HepG2 (cell line): ENCODE measurements around the gene MFSD11. TPM values are rescaled to one million over a fixed set of nuclear protein-coding genes. Genes with fewer than 3 reads are reported as not detected.

Experiments used
- ATAC-seq: fragments of 200-7000 bp; cut with Tn5 transposase; 3 replicates; pipeline ENCODE4 v1.9.1; 2020; ENCODE audit warnings: mild to moderate bottlenecking, moderate library complexity
- BruUV-seq: library from RNA; stranded (reverse); fragments of 400-500 nt; replicated peaks from 2 replicates; lab custom pipeline; 2021; lab: Mats Ljungman, UMichigan
- CTCF ChIA-PET: fragments of 300-600 bp; formaldehyde crosslinking; extraction: SDS; loops from one replicate; lab custom pipeline; 2021; ENCODE audit warnings: low total read pairs, inconsistent platforms, low intra/inter-chr PET ratio; lab: Yijun Ruan, JAX
- POLR2A ChIA-PET: fragments of 350-600 bp; sonication (Branson Sonifier 250); formaldehyde crosslinking; loops from one replicate; lab custom pipeline; 2020; ENCODE audit warnings: antibody characterized with exemption, inconsistent platforms; lab: Yijun Ruan, JAX
- DNase-seq: peaks from one replicate; pipeline ENCODE4 v3.0.0-alpha.2; 2015; ENCODE audit warnings: low spot score
- FAIRE-seq: peaks from 3 replicates; lab custom pipeline; 2011; peaks lifted over from hg19 to GRCh38; lab: Jason Lieb, UNC
- H2AFZ ChIP-seq: one replicate; pipeline ENCODE4 v1.6.1; 2011; ENCODE audit warnings: low read length, inconsistent platforms
- H3K27ac ChIP-seq: fragments of 300-600 bp; 3 replicates; pipeline ENCODE4 v1.8.0; 2011; ENCODE audit warnings: mixed run types, mild to moderate bottlenecking, mixed read lengths, low read length, inconsistent platforms; ENCODE audit not compliant: insufficient read depth; ENCODE audit errors: extremely low read length
- H3K27me3 ChIP-seq, 2 experiments: fragments of 200-600 bp in 1 of 2; 2 replicates in 1 of 2; 3 replicates in 1 of 2; pipeline versions ENCODE4 v1.6.0 to v1.8.0; 2011; ENCODE audit warnings: low read length in 2 of 2, mild to moderate bottlenecking in 2 of 2, moderate library complexity in 2 of 2, inconsistent platforms in 1 of 2; ENCODE audit not compliant: insufficient read depth in 2 of 2, control insufficient read depth in 1 of 2
- H3K36me3 ChIP-seq, 2 experiments: fragments of 200-600 bp in 1 of 2; replicated peaks in 1 of 2; 2 replicates in 1 of 2; 3 replicates in 1 of 2; pipeline versions ENCODE4 v1.5.1 to v1.8.0; 2011; ENCODE audit warnings: low read length in 2 of 2, inconsistent platforms in 1 of 2; ENCODE audit not compliant: insufficient read depth in 2 of 2, control insufficient read depth in 1 of 2
- H3K4me1 ChIP-seq: 2 replicates; pipeline ENCODE4 v1.5.1; 2012; ENCODE audit warnings: low read length, inconsistent platforms; ENCODE audit not compliant: insufficient read depth
- H3K4me2 ChIP-seq: 2 replicates; pipeline ENCODE4 v1.6.0; 2011; ENCODE audit warnings: low read depth, low read length, inconsistent platforms
- H3K4me3 ChIP-seq, 3 experiments: fragments of 200-600 bp in 1 of 3; sonication (generic), shearing (Covaris generic) in 1 of 3; replicated peaks in 1 of 3; 2 replicates each; pipeline ENCODE4 v1.5.1; 2011 to 2016; ENCODE audit warnings: low read length in 3 of 3, inconsistent platforms in 2 of 3, low read depth in 2 of 3, mild to moderate bottlenecking in 2 of 3, control low read depth in 1 of 3, mixed read lengths in 1 of 3; ENCODE audit not compliant: insufficient read depth in 1 of 3
- H3K79me2 ChIP-seq: one replicate; pipeline ENCODE4 v1.6.1; 2011; ENCODE audit warnings: low read length, inconsistent platforms; ENCODE audit not compliant: insufficient read depth
- H3K9ac ChIP-seq: 2 replicates; pipeline ENCODE4 v1.6.0; 2011; ENCODE audit warnings: mild to moderate bottlenecking, low read depth, low read length, inconsistent platforms; ENCODE audit not compliant: insufficient read depth
- H3K9me3 ChIP-seq: 2 replicates; pipeline ENCODE4 v1.5.1; 2012; ENCODE audit warnings: mild to moderate bottlenecking, low read length
- H4K20me1 ChIP-seq: 2 replicates; pipeline ENCODE4 v1.6.0; 2011; ENCODE audit warnings: inconsistent platforms, mild to moderate bottlenecking, low read length, moderate library complexity; ENCODE audit not compliant: insufficient read depth
- ATF5 ChIP-seq: sonication (generic); formaldehyde crosslinking; IDR thresholded peaks from 2 replicates; pipeline ENCODE4 v1.4.0; 2020; ENCODE audit warnings: mild to moderate bottlenecking, low read depth, missing genetic modification reagents
- CEBPB ChIP-seq: IDR thresholded peaks from 2 replicates; pipeline ENCODE4 v1.6.1; 2011; ENCODE audit warnings: low read depth, low read length, improper control_type of control experiment, borderline replicate concordance
- GABPA ChIP-seq, 2 experiments: IDR thresholded peaks; 2 replicates each; pipeline ENCODE4 v1.6.1; 2011 to 2016; ENCODE audit warnings: low read depth in 2 of 2, low read length in 1 of 2, missing biosample characterization in 1 of 2, missing genetic modification characterization in 1 of 2
- HHEX ChIP-seq: IDR thresholded peaks from 2 replicates; pipeline ENCODE4 v1.6.1; 2016; ENCODE audit warnings: control low read depth
- MIER3 ChIP-seq: IDR thresholded peaks from 2 replicates; pipeline ENCODE4 v1.6.1; 2016; ENCODE audit warnings: missing compliant biosample characterization, borderline replicate concordance
- MTA1 ChIP-seq: sonication (generic); formaldehyde crosslinking; IDR thresholded peaks from 2 replicates; pipeline ENCODE4 v1.4.0; 2020; ENCODE audit warnings: missing genetic modification reagents, mild to moderate bottlenecking, borderline replicate concordance
- RXRB ChIP-seq: IDR thresholded peaks from 2 replicates; pipeline ENCODE4 v1.6.1; 2016; ENCODE audit warnings: borderline replicate concordance, missing genetic modification reagents, missing compliant biosample characterization
- TAF1 ChIP-seq: sonication (generic); formaldehyde crosslinking; IDR thresholded peaks from 2 replicates; pipeline ENCODE4 v1.4.0; 2020; ENCODE audit warnings: missing genetic modification reagents
- USF2 ChIP-seq, 2 experiments: sonication (generic) in 1 of 2; formaldehyde crosslinking in 1 of 2; IDR thresholded peaks; 2 replicates each; pipeline versions ENCODE4 v1.5.1 to v1.6.1; 2011 to 2020; ENCODE audit warnings: borderline replicate concordance in 1 of 2, low read depth in 1 of 2, low read length in 1 of 2, mild to moderate bottlenecking in 1 of 2, missing genetic modification reagents in 1 of 2, moderate library complexity in 1 of 2
- ZFP91 ChIP-seq: sonication (generic); formaldehyde crosslinking; IDR thresholded peaks from 2 replicates; pipeline ENCODE4 v1.9.0; 2022; ENCODE audit warnings: missing genetic modification reagents, mild to moderate bottlenecking, borderline replicate concordance
- ZMYM4 ChIP-seq: sonication (generic); formaldehyde crosslinking; IDR thresholded peaks from 2 replicates; pipeline ENCODE4 v1.8.1; 2023; ENCODE audit warnings: mild to moderate bottlenecking, missing genetic modification reagents
- ZNF225 ChIP-seq: sonication (generic); formaldehyde crosslinking; IDR thresholded peaks from 2 replicates; pipeline ENCODE4 v1.4.0; 2020; ENCODE audit warnings: mild to moderate bottlenecking, missing genetic modification reagents
- ZNF263 ChIP-seq: sonication (generic); formaldehyde crosslinking; IDR thresholded peaks from 2 replicates; pipeline ENCODE4 v1.4.0; 2020; ENCODE audit warnings: missing genetic modification reagents
- ZNF556 ChIP-seq: sonication (generic); formaldehyde crosslinking; IDR thresholded peaks from 2 replicates; pipeline ENCODE4 v1.4.0; 2020; ENCODE audit warnings: mild to moderate bottlenecking, missing genetic modification reagents, borderline replicate concordance
- ZNF75D ChIP-seq: sonication (generic); formaldehyde crosslinking; IDR thresholded peaks from 2 replicates; pipeline ENCODE4 v1.8.1; 2023; ENCODE audit warnings: missing genetic modification reagents, mild to moderate bottlenecking, borderline replicate concordance
- WGBS: methylation state at CpG from one replicate; pipeline ENCODE4 v1.1.6; 2017; ENCODE audit warnings: low lambda C conversion rate; 5-methylcytosine and 5-hydroxymethylcytosine counted together
- in situ Hi-C: cut with HindIII; loops from 2 replicates; pipeline ENCODE4 v1.10.0; 2017; ENCODE audit warnings: low pct_unique_long_range_greater_than_20kb; ENCODE audit not compliant: extremely low pct_ligation_motif_present
- intact Hi-C: fragments of 100-400 bp; cut with micrococcal nuclease; formaldehyde crosslinking; loops from one replicate; pipeline ENCODE4 v1.10.0; 2022; ENCODE audit not compliant: unreplicated experiment
- polyA plus RNA-seq, 8 experiments: library from polyadenylated mRNA; depleted of rRNA in 3 of 8; stranded (reverse) in 7 of 8; unstranded in 1 of 8; fragments of >200 nt; fragmentation: Illumina TruSeq in 4 of 8; extraction: Trizol in 4 of 8; gene quantifications; 2 replicates each; pipeline versions ENCODE4 v1.2.1 to v1.2.3, GENCODE V29; 2011 to 2016; ENCODE audit warnings: low read depth in 4 of 8, missing spikeins in 1 of 8, mixed read lengths in 1 of 8; ENCODE audit not compliant: insufficient read depth in 1 of 8
- total RNA-seq, 5 experiments: library from RNA; depleted of rRNA; stranded (reverse); fragments of >200 nt; fragmentation: Illumina TruSeq; extraction: Trizol; gene quantifications; 2 replicates each; pipeline ENCODE4 v1.2.3, GENCODE V29; 2016; ENCODE audit warnings: low read depth in 1 of 5

Gene MFSD11
- total and polyA plus RNA-seq, 2 of the 13 experiments (the other 11 are each of a cell fraction or from before 2014, with no cell fraction given) = 26.1 to 36.3 TPM

GRCh38 chr17:76812263-76812662 is 74.3 kb downstream of the MFSD11 start:
- no peak for DNase-seq
- ChIA-PET POLR2A (no interaction called here), CTCF (no interaction called here)
- Histone ChIP-seq H3K27ac (no peak overlapping the region), H3K27me3 (peaks cover 6 to 15% of the 10 kb centered on the region in 2 experiments; a peak in 4 of 5 replicates), H2AFZ (no peak overlapping the region), H3K79me2 (no peaks in the 10 kb centered on the region), H3K4me3 (no peak overlapping the region), H3K36me3 (no peaks in the 10 kb centered on the region), H3K4me1 (no peaks in the 10 kb centered on the region), H3K9me3 (no peaks in the 10 kb centered on the region), H4K20me1 (no peaks in the 10 kb centered on the region), H3K4me2 (no peak overlapping the region), H3K9ac (no peak overlapping the region)
- WGBS = 15% methylated on average over 3 of the region's 4 CpGs
- no peak for FAIRE-seq
- ATAC-seq = no peak
- no TSS peak for BruUV-seq
- intact Hi-C loops (no loop called here), in situ Hi-C loops (no loop called here)
- no peak for TF ChIP-seq USF2 (IDR thresholded peaks at IDR 0.05; ENCODE audit: low read depth, low read length)
- no peak for TF ChIP-seq USF2 (CRISPR knock-in tag; IDR thresholded peaks at IDR 0.05; ENCODE audit: borderline replicate concordance)
- TF ChIP-seq RXRB (CRISPR knock-in tag) = no peak
- no peak for TF ChIP-seq MTA1 (CRISPR knock-in tag)
- no peak for TF ChIP-seq ZMYM4
- no peak for TF ChIP-seq TAF1 (CRISPR knock-in tag)
- TF ChIP-seq ZNF556 (CRISPR knock-in tag) = no peak
- TF ChIP-seq CEBPB = peak; percentile 74
- TF ChIP-seq ZNF225 (CRISPR knock-in tag) = no peak
- no peak for TF ChIP-seq MIER3
- TF ChIP-seq ZNF75D (CRISPR knock-in tag) = no peak
- no peak for TF ChIP-seq HHEX (CRISPR knock-in tag)
- no peak for TF ChIP-seq ATF5 (CRISPR knock-in tag)
- no peak for TF ChIP-seq GABPA (IDR thresholded peaks at IDR 0.05; ENCODE audit: low read depth, low read length)
- no peak for TF ChIP-seq GABPA (CRISPR knock-in tag; IDR thresholded peaks at IDR 0.05; ENCODE audit: low read depth)
- 0 out of 2 replicates have a peak, but pooled peaks have one; percentile 34 for TF ChIP-seq ZNF263 (CRISPR knock-in tag)
- no peak for TF ChIP-seq ZFP91 (CRISPR knock-in tag)
